CD8-positive, alpha-beta memory T cell (primary cell): Measurements from ENCODE around the gene SKI. TPM values are rescaled to one million over a fixed set of nuclear protein-coding genes. Genes with fewer than 3 reads are reported as not detected.

Experiments
- CTCF ChIA-PET: fragments of 350-600 bp; sonication (Branson Sonifier 250); formaldehyde crosslinking; loops from one replicate; lab custom pipeline; 2021; ENCODE audit warnings: antibody characterized with exemption; lab: Charles Lee
- POLR2A ChIA-PET: fragments of 350-600 bp; sonication (Branson Sonifier 250); formaldehyde crosslinking; loops from one replicate; lab custom pipeline; 2021; ENCODE audit warnings: antibody characterized with exemption; lab: Charles Lee
- DNase-seq, 5 donors: peaks; one replicate each; pipeline versions ENCODE4 v3.0.0 to v3.0.0-alpha.2; 2020 to 2022; ENCODE audit warnings: mixed read lengths in 1 of 5
- H3K27ac ChIP-seq: one replicate; pipeline ENCODE4 v1.7.0; 2013; ENCODE audit warnings: low read depth, mild to moderate bottlenecking, low read length, moderate library complexity
- H3K27me3 ChIP-seq: 2 replicates; pipeline ENCODE4 v1.7.0; 2013; ENCODE audit warnings: low read length, mild to moderate bottlenecking; ENCODE audit not compliant: insufficient read depth, poor library complexity, severe bottlenecking
- H3K36me3 ChIP-seq: 2 replicates; pipeline ENCODE4 v1.7.0; 2013; ENCODE audit warnings: mild to moderate bottlenecking, low read length, moderate library complexity; ENCODE audit not compliant: insufficient read depth
- H3K4me1 ChIP-seq: 2 replicates; pipeline ENCODE4 v1.7.0; 2013; ENCODE audit warnings: mild to moderate bottlenecking, low read length, moderate library complexity; ENCODE audit not compliant: insufficient read depth
- H3K4me3 ChIP-seq: 2 replicates; pipeline ENCODE4 v1.7.0; 2013; ENCODE audit warnings: mild to moderate bottlenecking, low read length
- H3K9me3 ChIP-seq: 2 replicates; pipeline ENCODE4 v1.7.0; 2013; ENCODE audit warnings: mild to moderate bottlenecking, low read length
- H3K27ac Mint-ChIP-seq, 8 donors: one replicate each; pipeline ENCODE4 v1.8.0; 2020 to 2021; ENCODE audit warnings: mixed read lengths in 8 of 8, mild to moderate bottlenecking in 6 of 8, inconsistent platforms in 3 of 8, moderate library complexity in 3 of 8
- H3K27me3 Mint-ChIP-seq, 2 donors: one replicate each; pipeline ENCODE4 v1.8.0; 2020 to 2021; ENCODE audit warnings: mixed read lengths in 2 of 2, mild to moderate bottlenecking in 1 of 2, moderate library complexity in 1 of 2
- H3K36me3 Mint-ChIP-seq, 3 donors: one replicate each; pipeline ENCODE4 v1.8.0; 2020 to 2021; ENCODE audit warnings: mixed read lengths in 3 of 3, inconsistent platforms in 1 of 3, mild to moderate bottlenecking in 1 of 3
- H3K4me1 Mint-ChIP-seq, 3 donors: one replicate each; pipeline ENCODE4 v1.8.0; 2020 to 2021; ENCODE audit warnings: mixed read lengths in 3 of 3, inconsistent platforms in 1 of 3, mild to moderate bottlenecking in 1 of 3
- H3K4me3 Mint-ChIP-seq, 7 donors: one replicate each; pipeline ENCODE4 v1.8.0; 2020 to 2021; ENCODE audit warnings: mixed read lengths in 7 of 7, mild to moderate bottlenecking in 6 of 7, moderate library complexity in 4 of 7, inconsistent platforms in 2 of 7
- H3K9me3 Mint-ChIP-seq, 5 donors: one replicate each; pipeline ENCODE4 v1.8.0; 2020 to 2022; ENCODE audit warnings: mixed read lengths in 5 of 5, mild to moderate bottlenecking in 3 of 5, moderate library complexity in 2 of 5, inconsistent platforms in 1 of 5
- polyA plus RNA-seq: library from polyadenylated mRNA; unstranded; fragments of 300-500 nt; fragmentation: Illumina TruSeq; gene quantifications from one replicate; pipeline ENCODE4 v1.2.3, GENCODE V29; 2021
- total RNA-seq, 2 experiments: library from RNA; stranded (reverse); gene quantifications; one replicate each; pipeline ENCODE4 v1.2.3, GENCODE V29; 2021

The SKI gene
- total and polyA plus RNA-seq, 3 experiments from 2014 or later: 0.94 to 38.4 (median 35.9) TPM

DNA sequence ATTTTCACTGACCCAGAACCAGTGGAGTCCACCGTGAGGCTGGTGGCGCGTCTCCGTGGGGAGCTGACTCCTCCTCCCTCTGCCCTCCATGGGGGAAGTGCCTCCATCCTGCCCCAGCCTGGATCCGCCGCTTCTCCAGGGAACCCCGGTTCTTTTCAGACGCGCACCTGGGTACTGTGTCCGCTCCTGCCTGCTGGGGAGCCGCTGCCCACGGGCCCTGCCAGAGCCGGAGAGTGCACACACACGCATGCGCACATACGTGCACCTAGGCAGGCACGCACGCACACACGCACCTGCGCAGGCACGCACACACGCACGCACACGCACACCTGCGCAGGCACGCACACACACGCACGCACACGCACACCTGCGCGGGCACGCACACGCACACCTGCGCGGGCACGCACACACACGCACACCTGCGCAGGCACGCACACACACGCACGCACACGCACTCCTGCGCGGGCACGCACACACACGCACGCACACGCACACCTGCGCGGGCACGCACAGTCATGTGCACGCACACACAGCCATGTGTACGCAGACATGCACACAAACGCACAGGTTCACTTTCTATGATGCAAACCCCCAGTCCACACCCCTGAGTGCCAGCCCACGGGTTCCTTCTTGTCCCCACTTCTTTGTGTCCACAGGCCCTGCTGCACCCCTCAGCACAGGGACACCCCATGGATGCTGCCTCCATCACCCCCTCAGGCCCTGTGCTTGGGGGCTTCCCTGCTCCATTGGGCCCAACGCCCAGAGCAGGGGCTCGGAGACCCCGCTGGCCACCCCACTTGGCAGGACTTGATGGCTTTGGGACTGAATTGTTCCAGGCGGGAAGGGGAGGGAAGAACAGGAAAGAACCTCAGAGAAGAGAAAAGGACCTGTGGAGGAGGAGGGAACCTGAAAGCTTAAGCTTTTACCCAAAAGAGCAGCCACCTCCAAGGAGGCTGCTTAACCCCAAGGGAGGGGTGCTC lies 120.5 kb downstream of the SKI start:
- Histone ChIP-seq H3K36me3 (no peaks in the 10 kb centered on the region), H3K4me3 (no peak overlapping the region), H3K4me1 (no peaks in the 10 kb centered on the region), H3K9me3 (no peaks in the 10 kb centered on the region), H3K27me3 (no peaks in the 10 kb centered on the region), H3K27ac (no peak overlapping the region)
- ChIA-PET POLR2A (no interaction called here), CTCF (interaction anchor here (1.5 kb wide), 1 partner anchor 33 kb away, joined by 4 read pairs; no protein-coding TSS in a partner anchor)
- H3K4me3 Mint-ChIP-seq: no peak overlapping the region
- no peaks in the 10 kb centered on the region for H3K27me3 Mint-ChIP-seq
- no peaks in the 10 kb centered on the region for H3K4me1 Mint-ChIP-seq
- no peaks in the 10 kb centered on the region for H3K9me3 Mint-ChIP-seq
- H3K27ac Mint-ChIP-seq: no peak overlapping the region
- DNase-seq: peak in 1 of 5 donors; percentile 42
- no peaks in the 10 kb centered on the region for H3K36me3 Mint-ChIP-seq

DNA sequence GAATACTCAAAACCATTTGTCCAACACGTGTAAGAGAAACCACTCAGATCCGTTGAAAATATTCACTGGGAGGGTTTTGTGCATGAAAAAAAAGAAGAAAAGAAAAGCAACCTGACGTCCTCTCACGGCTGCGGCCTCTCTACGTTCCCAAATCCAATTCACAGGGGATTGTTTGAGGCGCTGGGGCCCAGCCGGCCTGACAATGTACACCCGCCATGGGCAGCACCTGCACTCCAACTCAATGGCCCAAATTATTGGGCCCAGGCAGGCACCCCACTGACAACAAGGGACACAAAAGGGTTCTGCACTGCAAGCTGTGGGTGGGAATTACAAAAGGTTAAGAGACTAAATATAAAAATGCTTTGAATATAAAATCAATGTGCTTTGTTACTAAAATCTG lies 121.7 kb downstream of the SKI start:
- Histone ChIP-seq H3K4me1 (no peaks in the 10 kb centered on the region), H3K4me3 (no peak overlapping the region), H3K9me3 (no peaks in the 10 kb centered on the region), H3K27ac (no peak overlapping the region), H3K36me3 (no peaks in the 10 kb centered on the region), H3K27me3 (no peaks in the 10 kb centered on the region)
- H3K27me3 Mint-ChIP-seq: no peaks in the 10 kb centered on the region
- peak overlapping the region in 1 of 8 donors; percentile 58 for H3K27ac Mint-ChIP-seq
- POLR2A ChIA-PET: no interaction called here
- no peaks in the 10 kb centered on the region for H3K36me3 Mint-ChIP-seq
- H3K9me3 Mint-ChIP-seq: no peaks in the 10 kb centered on the region
- no peak for DNase-seq
- CTCF ChIA-PET: no interaction called here
- no peak overlapping the region for H3K4me3 Mint-ChIP-seq
- no peaks in the 10 kb centered on the region for H3K4me1 Mint-ChIP-seq

DNA sequence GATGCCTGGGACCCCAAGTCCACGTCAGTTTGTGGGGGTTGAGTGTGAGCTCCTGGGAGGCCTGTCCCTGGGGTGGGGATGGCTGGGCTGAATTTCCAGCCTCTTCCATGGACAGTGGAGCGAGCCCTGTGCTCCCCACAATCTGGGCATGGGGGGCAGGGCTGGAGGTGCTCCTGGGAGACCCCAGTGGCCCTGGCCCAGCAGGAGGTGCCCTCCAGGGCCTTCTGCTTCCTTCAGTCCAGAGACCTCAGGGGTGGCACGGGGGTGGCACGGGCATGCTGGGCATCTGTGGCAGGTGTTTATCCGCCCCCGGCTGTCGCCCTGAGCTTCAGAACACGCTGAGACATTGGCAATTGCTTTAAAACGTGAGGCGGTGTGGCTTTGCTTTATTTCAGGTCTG lies 122.4 kb downstream of the SKI start:
- H3K27ac ChIP-seq: no peak overlapping the region
- no peaks in the 10 kb centered on the region for H3K9me3 ChIP-seq
- H3K36me3 ChIP-seq: no peaks in the 10 kb centered on the region
- POLR2A ChIA-PET: no interaction called here
- CTCF ChIA-PET: no interaction called here
- no peaks in the 10 kb centered on the region for H3K4me1 Mint-ChIP-seq
- no peak overlapping the region for H3K27ac Mint-ChIP-seq
- H3K4me1 ChIP-seq: no peaks in the 10 kb centered on the region
- peak in 1 of 5 donors; percentile 8 for DNase-seq
- H3K4me3 Mint-ChIP-seq: no peak overlapping the region
- no peaks in the 10 kb centered on the region for H3K27me3 Mint-ChIP-seq
- no peaks in the 10 kb centered on the region for H3K9me3 Mint-ChIP-seq
- no peak overlapping the region for H3K4me3 ChIP-seq
- no peaks in the 10 kb centered on the region for H3K36me3 Mint-ChIP-seq
- H3K27me3 ChIP-seq: no peaks in the 10 kb centered on the region

DNA sequence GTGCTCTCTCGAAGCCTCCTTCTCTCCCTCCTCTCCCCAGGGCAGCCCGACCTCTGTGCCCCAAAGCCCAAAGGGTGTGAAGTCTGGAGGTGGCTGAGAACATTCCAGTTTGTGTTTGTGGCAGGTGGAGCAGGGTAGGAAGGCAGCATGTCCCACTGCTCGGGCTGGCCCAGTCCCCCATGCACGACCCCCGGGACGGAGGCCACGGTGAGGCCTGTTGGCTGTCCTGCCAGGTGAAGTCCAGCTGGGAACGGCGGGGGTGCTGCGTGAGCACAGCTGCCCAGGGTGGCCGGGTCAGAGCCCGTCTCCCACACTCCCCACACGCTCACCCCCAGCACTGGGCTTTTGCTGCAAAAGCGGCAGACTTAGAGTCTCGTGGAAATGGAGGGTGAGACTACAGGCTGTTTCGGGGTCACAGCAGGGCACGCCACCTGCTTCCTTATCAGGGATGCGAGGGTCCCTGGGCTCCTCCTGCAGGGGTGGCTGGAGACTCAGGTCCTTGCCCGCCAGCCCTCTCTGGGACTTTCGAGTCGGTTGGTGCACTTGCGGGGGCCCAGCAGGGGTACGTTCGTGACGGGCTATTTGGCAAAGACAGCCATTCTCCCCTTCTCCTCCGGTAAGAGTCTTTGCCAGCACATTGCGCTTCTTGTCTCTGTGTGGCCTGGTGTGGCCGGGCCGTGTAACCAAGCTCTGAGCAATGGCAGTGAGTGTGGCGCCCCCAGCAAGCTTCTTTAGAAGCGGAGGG lies 123.0 kb downstream of the SKI start:
- H3K36me3 ChIP-seq: no peaks in the 10 kb centered on the region
- no peaks in the 10 kb centered on the region for H3K9me3 ChIP-seq
- no peaks in the 10 kb centered on the region for H3K4me1 Mint-ChIP-seq
- H3K4me3 Mint-ChIP-seq: no peak overlapping the region
- peak overlapping the region in 1 of 8 donors; percentile 21 for H3K27ac Mint-ChIP-seq
- no peaks in the 10 kb centered on the region for H3K36me3 Mint-ChIP-seq
- H3K27me3 Mint-ChIP-seq: no peaks in the 10 kb centered on the region
- CTCF ChIA-PET: no interaction called here
- no peak overlapping the region for H3K27ac ChIP-seq
- H3K4me1 ChIP-seq: no peaks in the 10 kb centered on the region
- H3K27me3 ChIP-seq: no peaks in the 10 kb centered on the region
- POLR2A ChIA-PET: no interaction called here
- H3K9me3 Mint-ChIP-seq: no peaks in the 10 kb centered on the region
- DNase-seq: peak in 1 of 5 donors; percentile 36
- H3K4me3 ChIP-seq: no peak overlapping the region

DNA sequence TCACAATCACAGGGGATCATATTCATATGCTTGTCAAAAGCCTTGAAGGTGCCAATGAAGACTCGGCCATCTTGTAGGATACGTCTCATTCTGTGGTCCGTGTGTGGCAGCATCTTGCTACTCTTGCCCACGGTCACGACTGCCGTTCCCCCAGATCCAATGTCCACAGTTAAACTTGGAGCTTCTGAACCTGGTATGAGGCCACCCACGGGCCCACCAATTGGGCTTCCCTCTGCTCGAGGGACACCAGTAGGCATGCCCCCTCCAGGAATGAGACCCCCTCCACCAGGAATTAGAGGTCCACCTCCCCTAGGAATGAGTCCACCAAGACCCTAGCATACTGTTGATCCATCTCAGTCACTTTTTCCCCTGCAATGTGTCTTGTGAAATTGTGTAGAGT lies 123.6 kb downstream of the SKI start:
- H3K27me3 Mint-ChIP-seq: no peaks in the 10 kb centered on the region
- POLR2A ChIA-PET: no interaction called here

DNA sequence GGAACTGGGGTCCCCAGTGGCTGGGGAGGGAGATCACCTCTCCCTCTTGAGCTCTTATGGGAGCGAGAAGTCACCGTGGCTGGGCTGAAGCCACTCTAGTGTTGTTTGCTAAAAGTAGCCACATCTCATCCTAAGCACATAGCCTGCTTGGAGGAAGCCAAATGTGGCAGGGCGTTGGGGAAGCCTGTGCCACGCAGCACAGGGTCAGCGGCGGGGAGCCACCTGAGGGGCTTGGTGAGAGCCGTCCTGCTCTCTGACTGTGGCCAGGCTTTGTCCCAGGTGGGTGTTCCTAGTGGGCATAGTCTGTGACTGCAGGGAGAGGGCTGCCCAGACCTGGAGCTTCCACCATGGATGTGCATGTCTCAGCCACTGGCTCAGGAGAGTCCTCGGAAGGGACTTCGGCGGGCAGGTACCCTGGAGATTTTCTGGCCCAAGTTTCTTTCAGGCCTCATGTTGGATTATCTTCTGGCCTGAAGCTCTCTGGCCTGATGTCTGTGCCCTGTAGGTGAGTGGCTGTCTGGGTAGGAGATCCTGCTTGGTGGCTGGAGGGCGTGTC lies 124.3 kb downstream of the SKI start:
- Mint-ChIP-seq H3K27ac (peak overlapping the region in 1 of 8 donors; percentile 96), H3K4me1 (no peaks in the 10 kb centered on the region), H3K4me3 (no peak overlapping the region), H3K36me3 (no peaks in the 10 kb centered on the region), H3K9me3 (no peaks in the 10 kb centered on the region), H3K27me3 (no peaks in the 10 kb centered on the region)
- Histone ChIP-seq H3K27me3 (no peaks in the 10 kb centered on the region), H3K36me3 (no peaks in the 10 kb centered on the region), H3K27ac (no peak overlapping the region), H3K9me3 (no peaks in the 10 kb centered on the region), H3K4me3 (no peak overlapping the region), H3K4me1 (no peaks in the 10 kb centered on the region)
- ChIA-PET CTCF (no interaction called here), POLR2A (no interaction called here)
- peak in 1 of 5 donors; percentile 27 for DNase-seq

More for the DNA sequence above, 123.6 kb downstream of the SKI start:
- Histone ChIP-seq H3K27ac (no peak overlapping the region), H3K27me3 (no peaks in the 10 kb centered on the region), H3K9me3 (no peaks in the 10 kb centered on the region), H3K36me3 (no peaks in the 10 kb centered on the region), H3K4me3 (no peak overlapping the region), H3K4me1 (no peaks in the 10 kb centered on the region)
- CTCF ChIA-PET: no interaction called here
- H3K9me3 Mint-ChIP-seq: no peaks in the 10 kb centered on the region
- peak overlapping the region in 1 of 8 donors; percentile 60 for H3K27ac Mint-ChIP-seq
- H3K4me3 Mint-ChIP-seq: no peak overlapping the region
- no peak for DNase-seq
- H3K36me3 Mint-ChIP-seq: no peaks in the 10 kb centered on the region
- H3K4me1 Mint-ChIP-seq: no peaks in the 10 kb centered on the region

DNA sequence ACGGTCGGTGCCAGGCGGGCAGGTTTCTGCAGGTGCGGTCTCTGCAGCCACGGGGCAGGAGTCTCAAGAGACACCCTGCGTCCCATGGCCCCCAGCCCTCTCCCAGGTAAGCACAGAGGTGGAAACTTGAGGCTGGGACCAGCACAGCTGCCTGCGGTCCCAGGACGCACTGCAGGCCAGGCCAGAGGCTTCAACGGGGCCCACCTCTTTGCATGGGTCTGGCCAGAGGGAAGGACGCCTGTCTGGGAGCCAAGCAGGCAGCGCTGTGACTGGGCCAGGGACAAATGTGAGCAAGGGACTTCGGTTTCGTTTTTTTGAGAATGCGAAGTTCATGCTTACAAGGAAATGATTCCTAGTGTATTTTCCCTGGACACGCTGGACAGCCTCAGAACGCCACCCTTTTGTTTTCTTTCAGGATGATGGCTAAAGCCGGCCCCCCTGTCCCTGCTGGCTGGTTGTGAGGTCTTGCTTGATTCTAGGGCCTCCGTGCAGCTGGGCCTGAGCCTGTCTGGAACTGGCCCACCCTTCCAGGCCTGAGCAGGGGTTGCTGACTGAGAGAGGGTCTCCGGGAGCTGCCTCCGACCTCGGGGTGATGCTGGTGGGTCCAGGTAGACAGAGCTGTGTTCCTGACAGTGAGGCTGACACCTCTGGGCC lies 124.9 kb downstream of the SKI start:
- ChIA-PET CTCF (no interaction called here), POLR2A (no interaction called here)
- Mint-ChIP-seq H3K27ac (peak overlapping the region in 1 of 8 donors; percentile 33), H3K36me3 (no peaks in the 10 kb centered on the region), H3K4me1 (no peaks in the 10 kb centered on the region), H3K4me3 (no peak overlapping the region), H3K27me3 (no peaks in the 10 kb centered on the region), H3K9me3 (no peaks in the 10 kb centered on the region)
- no peaks in the 10 kb centered on the region for H3K27me3 ChIP-seq
- H3K36me3 ChIP-seq: no peaks in the 10 kb centered on the region
- H3K4me1 ChIP-seq: no peaks in the 10 kb centered on the region
- no peaks in the 10 kb centered on the region for H3K9me3 ChIP-seq
- no peak overlapping the region for H3K27ac ChIP-seq
- DNase-seq: peak in 1 of 5 donors; percentile 22
- no peak overlapping the region for H3K4me3 ChIP-seq
